GM19351 (cell line): ENCODE measurements around the gene ARRDC2.
"Not testable (repeated sequence)": the region's sequence is repeated elsewhere in the genome, so short reads cannot be mapped to it uniquely, and the experiment has no call there.

Experiments used
- ATAC-seq: cut with Tn5 transposase; IDR thresholded peaks from one replicate; pipeline ENCODE4 v1.9.1; 2021; ENCODE audit warnings: mild to moderate bottlenecking, moderate library complexity; ENCODE audit not compliant: unreplicated experiment

The ARRDC2 gene

GRCh38 chr19:17989425-17990094 lies 18.4 kb upstream of the ARRDC2 start:
- ATAC-seq: no peak

DNA sequence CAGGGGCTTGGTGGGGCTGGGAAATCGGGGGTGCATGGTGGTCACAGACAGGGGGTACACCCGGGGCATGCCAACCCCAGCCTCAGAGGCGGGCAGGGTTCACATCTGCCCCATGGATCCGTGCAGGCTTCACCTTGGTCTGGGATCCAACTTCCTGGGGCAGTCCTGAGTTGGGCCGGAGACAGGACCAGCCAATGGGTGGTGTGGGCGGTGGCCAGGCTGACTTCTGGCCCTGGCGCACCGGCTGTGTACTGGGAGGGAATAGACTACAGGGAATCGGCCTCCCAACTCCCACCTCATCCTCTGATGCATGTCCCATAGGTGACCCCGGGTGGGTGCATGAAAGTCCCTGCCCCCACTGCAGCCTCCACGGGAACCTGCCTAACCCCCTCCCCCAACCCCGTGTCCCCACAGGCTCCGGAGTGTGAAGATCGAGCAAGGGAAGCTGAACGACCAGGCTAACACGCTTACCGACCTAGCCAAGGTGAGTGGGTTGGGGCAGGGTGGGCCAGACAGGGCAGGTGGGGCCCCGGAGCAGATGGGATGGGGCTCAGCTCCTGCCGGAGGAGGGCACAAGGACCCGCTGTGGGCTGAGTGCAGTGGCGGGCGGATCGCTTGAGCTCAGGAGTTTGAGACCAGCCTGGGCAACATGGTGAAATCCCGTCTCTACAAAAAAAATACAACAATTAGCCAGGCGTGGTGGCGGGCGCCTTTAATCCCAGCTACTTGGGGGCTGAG lies 14.7 kb upstream of the ARRDC2 start:
- ATAC-seq: no peak

- no peak for ATAC-seq
Measured at GRCh38 chr19:17996826-17997316, 11.1 kb upstream of the ARRDC2 start.

DNA sequence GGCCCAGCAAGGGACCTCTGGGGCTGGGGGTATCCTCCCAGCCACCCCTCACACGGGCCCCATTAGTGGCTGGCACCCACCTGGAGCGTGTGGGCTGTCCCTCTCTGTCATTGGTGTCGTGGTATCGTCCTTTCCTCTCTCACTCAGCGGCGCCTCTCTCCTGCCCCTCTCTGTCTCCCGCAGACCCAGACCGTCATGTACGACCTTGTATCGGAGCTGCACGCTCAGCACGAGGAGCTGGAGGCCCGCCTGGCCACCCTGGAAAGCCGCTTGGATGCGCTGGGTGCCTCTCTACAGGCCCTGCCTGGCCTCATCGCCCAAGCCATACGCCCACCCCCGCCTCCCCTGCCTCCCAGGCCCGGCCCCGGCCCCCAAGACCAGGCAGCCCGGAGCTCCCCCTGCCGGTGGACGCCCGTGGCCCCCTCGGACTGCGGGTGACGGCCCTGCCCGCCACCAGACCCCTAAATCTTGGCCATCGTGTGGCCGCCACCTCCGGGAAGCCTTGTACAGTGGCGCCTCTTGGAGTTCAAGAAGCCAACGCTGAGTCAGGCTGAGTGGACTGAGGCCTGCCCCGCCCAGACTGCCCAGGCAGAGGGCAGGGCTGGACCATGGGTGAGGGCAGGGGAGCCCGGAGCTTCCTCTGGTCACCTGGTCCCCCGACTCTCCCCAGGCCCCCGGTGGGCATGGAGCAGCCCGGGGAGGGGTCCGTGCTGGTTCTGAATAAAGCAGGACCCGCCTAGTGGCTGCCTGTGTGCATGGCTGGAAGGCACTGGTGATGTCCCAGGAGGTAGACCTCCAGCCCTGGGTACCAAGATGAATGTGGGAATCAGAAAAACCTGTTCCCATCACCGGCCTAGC lies 9.8 kb upstream of the ARRDC2 start:
- ATAC-seq: no peak

DNA sequence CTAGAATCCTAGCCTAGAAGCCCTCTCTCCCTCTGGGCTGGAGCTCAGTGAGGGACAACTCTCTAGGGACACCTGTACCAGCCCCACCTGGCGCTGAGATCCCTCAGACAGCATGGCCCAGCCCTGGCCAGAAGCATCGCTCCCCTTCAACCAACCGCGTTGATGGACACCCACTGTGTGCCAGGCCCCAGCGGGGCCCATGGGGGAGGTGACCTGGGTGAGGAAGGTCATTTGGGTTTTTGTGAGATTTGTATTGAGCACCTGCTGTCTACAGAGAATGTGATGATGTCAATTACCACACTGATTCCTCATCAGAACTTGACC lies 9.2 kb upstream of the ARRDC2 start:
- no peak for ATAC-seq

GRCh38 chr19:17999684-18000479 lies 8.1 kb upstream of the ARRDC2 start:
- ATAC-seq: no peak

DNA sequence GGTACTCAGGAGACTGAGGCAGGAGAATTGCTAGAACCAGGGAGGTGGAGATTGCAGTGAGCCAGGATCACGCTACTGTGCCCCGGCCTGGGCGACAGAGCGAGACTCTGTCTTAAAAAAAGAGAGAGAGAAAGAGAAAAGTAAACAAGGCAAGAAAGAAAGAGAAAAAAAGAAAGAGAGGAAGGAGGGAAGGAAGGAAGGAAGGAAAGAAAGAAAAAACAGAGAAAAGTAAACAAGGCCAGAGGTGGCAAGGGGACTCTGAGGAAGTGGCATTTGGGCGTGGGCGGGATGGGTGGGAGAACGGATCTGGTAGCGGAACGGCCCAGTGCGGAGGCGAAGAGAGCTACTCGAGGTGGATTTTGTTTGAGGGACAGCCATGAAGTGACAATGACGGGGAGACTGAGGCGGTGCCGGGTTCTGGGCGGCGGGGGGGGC lies 7.5 kb upstream of the ARRDC2 start:
- ATAC-seq: no peak

- ATAC-seq: peak; percentile 59
Measured at GRCh38 chr19:18000915-18001776, 6.8 kb upstream of the ARRDC2 start.

DNA sequence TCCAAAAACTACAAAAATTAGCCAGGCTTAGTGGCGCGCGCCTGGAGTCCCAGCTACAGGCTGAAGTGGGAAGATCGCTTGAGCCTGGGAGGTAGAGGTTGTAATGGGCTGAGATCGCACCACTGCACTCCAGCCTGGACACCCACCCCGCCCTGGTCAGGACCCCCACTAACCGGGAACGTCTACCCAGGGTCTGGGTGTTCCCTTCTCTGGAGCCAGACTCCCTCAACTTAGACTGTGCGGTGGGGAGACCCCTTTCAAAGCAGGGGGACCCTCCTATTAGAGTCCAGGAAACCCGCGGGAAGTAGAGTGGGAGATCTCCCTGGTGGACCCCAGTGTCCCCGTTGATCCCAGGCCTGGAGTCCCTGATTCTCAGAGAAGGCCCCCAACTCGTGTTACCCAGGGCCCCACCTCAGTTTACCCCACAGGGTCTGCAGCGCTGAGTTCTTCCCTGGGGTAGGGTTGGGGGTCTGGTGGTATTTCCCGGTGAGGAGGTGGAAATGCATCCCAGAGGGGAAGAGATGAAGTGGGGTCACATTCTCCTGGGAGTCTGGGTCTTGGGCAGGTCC lies 6.1 kb upstream of the ARRDC2 start:
- no peak for ATAC-seq

DNA sequence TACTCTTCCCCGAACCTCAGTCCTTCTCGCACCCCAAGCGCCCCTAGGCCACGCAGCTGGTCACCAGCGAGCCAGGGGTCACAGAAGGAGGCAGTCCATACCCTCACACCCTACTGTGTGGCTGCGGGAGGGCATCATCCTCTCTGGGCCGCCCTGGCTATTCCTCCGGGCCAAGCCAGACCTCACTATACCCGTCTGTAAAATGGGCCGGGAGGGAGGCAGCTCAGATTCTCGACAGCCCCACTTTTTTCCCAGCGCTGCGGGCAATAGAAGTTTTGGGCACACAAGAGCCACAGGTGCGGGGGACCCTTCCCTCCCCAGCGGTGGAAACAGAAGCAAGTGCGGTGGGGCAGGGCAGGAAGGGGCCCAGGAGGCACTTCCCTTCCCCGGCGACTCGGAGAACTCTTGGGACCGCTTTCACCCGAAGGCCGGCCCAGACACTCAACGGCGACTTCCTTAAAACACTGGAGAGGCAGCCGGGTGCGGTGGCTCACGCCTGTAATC lies 5.6 kb upstream of the ARRDC2 start:
- ATAC-seq: no peak

DNA sequence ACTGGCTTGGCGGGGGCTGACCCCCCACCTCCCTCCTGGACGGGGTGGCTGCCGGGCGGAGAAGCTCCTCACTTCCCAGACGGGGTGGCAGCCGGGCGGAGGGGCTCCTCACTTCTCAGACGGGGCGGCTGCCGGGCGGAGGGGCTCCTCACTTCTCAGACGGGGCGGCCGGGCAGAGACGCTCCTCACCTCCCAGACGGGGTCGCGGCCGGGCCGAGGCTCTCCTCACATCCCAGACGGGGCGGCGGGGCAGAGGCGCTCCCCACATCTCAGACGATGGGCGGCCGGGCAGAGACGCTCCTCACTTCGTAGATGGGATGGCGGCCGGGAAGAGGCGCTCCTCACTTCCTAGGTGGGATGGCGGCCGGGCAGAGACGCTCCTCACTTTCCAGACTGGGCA lies 2.2 kb upstream of the ARRDC2 start:
- not testable (repeated sequence) for ATAC-seq

DNA sequence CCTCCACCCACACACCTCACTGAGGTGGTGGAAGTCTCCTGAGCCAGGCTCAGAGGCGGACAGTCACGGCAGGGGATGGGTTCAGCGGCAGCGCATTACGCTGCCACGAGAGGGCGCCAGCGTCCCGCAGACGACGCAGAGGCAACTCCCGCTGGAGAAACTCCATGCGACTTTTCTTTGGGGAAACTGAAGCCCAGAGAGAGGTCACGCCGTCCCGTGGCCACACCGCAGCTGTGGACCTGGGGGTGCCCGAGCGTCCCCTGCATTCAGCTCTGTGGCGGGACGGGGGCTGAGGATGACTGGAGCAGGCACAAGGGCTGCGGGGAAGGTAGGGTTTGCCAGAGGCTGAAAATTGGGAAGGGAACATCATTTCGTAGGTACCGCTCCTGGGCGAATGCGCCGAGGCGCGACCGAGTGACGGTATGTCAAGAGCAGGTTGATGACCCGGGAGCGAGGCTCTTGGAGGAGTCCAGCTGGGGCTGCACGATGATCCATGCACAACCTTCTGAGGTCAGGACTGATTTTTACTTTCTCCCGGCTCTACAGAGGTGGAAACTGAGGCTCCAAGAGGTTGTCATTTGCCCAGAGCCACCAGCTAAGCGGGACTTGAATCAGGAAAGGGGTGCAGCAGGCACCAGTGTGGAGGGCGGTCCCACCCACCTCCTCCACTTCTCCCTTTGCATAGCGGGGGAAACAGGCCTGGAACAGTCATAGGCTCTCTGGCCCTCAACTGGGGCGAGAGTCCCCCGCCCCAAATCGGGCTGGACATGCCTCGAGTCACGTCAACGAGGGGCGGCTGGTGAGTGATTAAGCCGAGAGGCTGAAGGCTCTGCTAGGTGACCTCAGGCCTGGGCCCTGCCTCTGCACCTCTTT lies 690 bp upstream of the ARRDC2 start:
- peak; percentile 58 for ATAC-seq

GRCh38 chr19:18008814-18009213 lies 844 bp downstream of the ARRDC2 start:
- no peak for ATAC-seq

- no peak for ATAC-seq
Measured at GRCh38 chr19:18009412-18010066, 1.6 kb downstream of the ARRDC2 start.

DNA sequence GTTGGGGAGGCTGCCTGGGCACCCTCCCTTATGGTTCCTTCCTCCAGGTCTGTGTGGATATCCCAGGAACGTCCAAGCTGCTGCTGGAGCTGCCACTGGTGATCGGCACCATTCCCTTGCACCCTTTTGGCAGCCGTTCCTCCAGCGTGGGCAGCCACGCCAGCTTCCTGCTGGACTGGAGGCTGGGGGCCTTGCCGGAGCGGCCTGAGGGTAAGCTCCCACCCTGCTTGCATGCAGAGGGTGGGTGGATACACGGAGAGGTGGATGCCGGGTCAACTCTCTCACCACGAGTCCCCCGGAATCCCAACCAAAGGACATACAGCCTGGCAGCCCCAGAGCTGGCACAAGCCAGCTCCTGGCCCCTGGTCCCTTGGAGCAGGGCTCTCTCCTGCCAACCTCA lies 2.2 kb downstream of the ARRDC2 start:
- no peak for ATAC-seq

DNA sequence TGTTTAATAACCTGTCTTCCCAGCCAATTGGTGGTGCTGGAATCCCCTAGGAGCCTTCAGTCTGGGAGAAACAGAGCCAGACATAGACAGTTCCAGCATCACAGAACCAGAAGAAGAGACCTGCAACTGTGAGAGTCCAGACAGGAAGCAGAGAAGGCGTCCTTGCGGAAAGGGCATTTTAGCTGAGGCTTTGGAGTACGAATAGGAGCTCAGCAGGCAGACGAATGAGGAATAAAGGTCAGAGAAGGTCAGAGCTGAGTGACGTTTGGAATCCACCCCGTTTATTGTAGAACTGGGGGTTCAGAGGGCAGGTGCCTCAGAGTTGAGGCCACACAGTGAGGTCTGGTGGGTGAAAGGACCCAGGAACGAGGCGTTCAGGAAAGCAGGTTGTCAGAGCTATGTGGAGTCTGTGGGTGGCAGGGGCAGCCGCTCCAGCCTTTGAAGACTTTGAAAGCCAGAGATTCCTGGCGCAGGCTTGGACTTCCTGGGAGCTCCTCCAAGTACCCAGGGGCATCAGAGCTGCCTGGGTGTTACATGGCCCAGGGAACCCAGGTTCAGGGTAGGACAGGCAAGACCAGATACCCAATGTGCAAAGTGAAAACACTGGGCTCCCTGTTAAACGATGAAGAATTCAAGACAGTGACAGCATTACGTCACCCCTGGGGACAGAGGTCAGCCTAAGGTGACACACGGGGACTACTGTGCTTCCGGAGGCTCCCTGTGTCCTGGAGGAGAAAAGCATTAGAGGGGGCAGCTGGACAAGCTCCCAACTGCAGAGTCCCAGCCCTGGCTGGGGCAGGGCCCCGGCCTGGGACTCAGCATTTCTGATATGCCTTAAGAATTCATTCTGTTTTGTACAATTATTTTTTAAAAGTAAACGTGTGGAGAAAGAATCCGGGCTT lies 5.5 kb downstream of the ARRDC2 start:
- ATAC-seq: no peak

- ATAC-seq: no peak
Measured at GRCh38 chr19:18014197-18014596, 6.2 kb downstream of the ARRDC2 start.
